Measurements from ENCODE around the gene PLCB1.

Gene PLCB1

DNA sequence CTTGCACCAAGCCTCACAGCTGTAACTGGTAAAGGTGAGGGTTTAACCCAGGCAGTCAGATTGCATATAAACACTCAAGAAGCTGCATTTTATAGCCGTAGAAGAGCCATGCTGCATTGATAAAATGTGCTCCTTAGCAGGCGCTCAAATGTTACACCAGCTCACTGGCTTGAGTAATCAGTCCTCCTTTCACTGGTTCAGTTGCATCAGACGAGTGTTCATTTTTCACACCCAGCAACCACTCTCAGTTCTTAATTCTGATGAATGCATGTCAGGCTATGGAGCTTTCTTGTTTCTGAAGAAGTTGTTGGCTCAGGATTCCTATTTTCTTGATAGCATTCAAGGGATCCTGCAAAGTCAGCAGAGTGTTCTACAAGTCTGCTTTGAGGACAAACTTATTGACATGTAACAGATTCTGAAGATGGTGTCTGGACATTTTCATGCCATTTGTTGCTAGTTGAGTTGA lies 198.3 kb downstream of the PLCB1 start:
- TF ChIP-seq, protein P1, sequence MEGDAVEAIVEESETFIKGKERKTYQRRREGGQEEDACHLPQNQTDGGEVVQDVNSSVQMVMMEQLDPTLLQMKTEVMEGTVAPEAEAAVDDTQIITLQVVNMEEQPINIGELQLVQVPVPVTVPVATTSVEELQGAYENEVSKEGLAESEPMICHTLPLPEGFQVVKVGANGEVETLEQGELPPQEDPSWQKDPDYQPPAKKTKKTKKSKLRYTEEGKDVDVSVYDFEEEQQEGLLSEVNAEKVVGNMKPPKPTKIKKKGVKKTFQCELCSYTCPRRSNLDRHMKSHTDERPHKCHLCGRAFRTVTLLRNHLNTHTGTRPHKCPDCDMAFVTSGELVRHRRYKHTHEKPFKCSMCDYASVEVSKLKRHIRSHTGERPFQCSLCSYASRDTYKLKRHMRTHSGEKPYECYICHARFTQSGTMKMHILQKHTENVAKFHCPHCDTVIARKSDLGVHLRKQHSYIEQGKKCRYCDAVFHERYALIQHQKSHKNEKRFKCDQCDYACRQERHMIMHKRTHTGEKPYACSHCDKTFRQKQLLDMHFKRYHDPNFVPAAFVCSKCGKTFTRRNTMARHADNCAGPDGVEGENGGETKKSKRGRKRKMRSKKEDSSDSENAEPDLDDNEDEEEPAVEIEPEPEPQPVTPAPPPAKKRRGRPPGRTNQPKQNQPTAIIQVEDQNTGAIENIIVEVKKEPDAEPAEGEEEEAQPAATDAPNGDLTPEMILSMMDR (conservative IDR thresholded peaks at IDR 0.05; ENCODE audit: low read depth, low read length): no peak
- H4K20me1 ChIP-seq (ENCODE audit: insufficient read depth): no peaks in the 10 kb centered on the region
- no peaks in the 10 kb centered on the region for H3K4me1 ChIP-seq (ENCODE audit: low read depth, poor library complexity, severe bottlenecking)
- no peak overlapping the region for H2AFZ ChIP-seq (ENCODE audit: low read depth)
- H3K79me2 ChIP-seq (ENCODE audit: insufficient read depth, low read depth): no peaks in the 10 kb centered on the region
- no peaks in the 10 kb centered on the region for H3K36me3 ChIP-seq (ENCODE audit: insufficient read depth)
- H3K9ac ChIP-seq: no peak overlapping the region
- H3K27me3 ChIP-seq (ENCODE audit: insufficient read depth, low read depth): no peaks in the 10 kb centered on the region
- no peak overlapping the region for H3K4me3 ChIP-seq (IDR thresholded peaks at IDR 0.05; ENCODE audit: insufficient read depth, low read depth, low read length)
- H3K27ac ChIP-seq: no peak overlapping the region
- H3K4me2 ChIP-seq: no peak overlapping the region

DNA sequence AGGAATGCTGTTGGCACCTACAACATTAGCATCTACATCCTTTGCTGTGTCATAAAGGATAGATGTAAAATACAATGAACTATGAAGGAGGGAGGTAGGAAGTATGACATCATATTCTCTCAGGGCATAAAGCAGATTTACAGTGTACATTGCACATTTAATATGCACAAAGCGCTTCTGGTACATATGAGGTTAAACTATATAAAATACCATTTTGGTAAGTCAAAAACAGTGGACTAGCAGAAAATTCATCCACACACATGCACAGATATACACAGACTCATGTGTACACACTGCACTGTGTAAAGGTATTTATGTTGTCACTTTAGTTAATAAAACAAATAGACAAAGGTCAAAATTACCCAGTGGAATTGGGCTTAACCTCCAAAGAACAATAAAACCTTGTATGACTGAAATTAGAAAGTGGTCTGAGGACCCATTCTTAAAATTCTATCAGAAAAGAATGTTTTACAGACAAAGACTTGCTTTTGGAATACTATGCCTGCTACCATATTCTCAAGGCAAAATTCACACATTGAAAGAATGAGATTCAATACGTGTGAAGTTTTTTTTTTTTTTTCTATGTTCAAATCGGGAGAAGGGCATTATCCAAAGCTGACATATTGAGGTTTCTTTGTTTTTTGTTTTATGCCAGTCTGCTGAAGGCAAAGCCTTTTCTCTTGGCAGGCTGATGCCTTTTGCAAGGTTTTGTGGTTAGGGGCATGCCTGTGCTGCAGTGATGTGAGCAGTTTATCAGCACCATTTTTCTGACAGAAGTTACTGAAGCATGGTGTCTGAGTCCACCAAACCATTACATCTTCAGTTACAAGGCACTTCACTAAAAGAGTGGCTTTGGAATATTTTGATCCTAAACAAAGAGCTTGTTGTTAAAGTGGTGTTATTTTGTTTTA lies 199.0 kb downstream of the PLCB1 start:
- Histone ChIP-seq H3K27me3 (ENCODE audit: insufficient read depth, low read depth) (no peaks in the 10 kb centered on the region), H4K20me1 (ENCODE audit: insufficient read depth) (no peaks in the 10 kb centered on the region), H3K9ac (no peak overlapping the region), H3K27ac (no peak overlapping the region), H3K36me3 (ENCODE audit: insufficient read depth) (no peaks in the 10 kb centered on the region), H3K4me2 (no peak overlapping the region), H2AFZ (ENCODE audit: low read depth) (no peak overlapping the region), H3K4me1 (ENCODE audit: low read depth, poor library complexity, severe bottlenecking) (no peaks in the 10 kb centered on the region), H3K4me3 (IDR thresholded peaks at IDR 0.05; ENCODE audit: insufficient read depth, low read depth, low read length) (no peak overlapping the region), H3K79me2 (ENCODE audit: insufficient read depth, low read depth) (no peaks in the 10 kb centered on the region)
- TF ChIP-seq, protein P1 (conservative IDR thresholded peaks at IDR 0.05; ENCODE audit: low read depth, low read length): no peak

DNA sequence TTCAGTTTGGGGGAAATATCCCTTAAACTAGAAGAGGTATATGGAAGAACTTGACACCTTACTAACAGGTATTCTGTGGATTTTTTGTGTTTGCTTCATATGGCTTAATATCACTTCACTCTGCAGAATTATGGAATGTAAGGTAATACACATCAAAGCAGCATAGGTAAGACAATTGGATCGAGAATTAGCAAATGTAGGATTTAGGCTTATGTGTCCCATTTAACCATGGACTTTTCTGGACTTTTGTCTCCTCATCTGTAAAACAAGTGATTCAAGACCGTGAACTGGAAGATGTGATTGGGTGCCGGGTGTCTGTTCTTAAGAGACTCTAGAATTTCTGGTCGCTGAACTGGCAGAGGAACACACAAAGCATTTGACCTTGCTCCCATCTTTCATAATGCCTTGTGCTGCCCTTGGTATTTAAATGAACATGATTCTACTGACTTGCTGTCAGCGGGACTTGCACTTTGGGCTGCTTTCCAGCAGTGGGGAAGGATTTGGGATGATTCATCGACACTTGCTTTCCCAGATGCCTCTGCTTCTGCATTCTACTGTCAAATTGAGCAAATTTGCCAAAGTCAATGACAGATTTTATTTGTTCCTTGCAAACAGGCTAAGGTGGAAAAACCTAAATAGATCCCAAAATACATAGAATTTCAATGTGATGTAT lies 199.8 kb downstream of the PLCB1 start:
- Histone ChIP-seq H3K4me2 (no peak overlapping the region), H2AFZ (ENCODE audit: low read depth) (no peak overlapping the region), H3K4me3 (IDR thresholded peaks at IDR 0.05; ENCODE audit: insufficient read depth, low read depth, low read length) (no peak overlapping the region), H3K79me2 (ENCODE audit: insufficient read depth, low read depth) (no peaks in the 10 kb centered on the region), H4K20me1 (ENCODE audit: insufficient read depth) (no peaks in the 10 kb centered on the region), H3K9ac (no peak overlapping the region), H3K27me3 (ENCODE audit: insufficient read depth, low read depth) (no peaks in the 10 kb centered on the region), H3K36me3 (ENCODE audit: insufficient read depth) (no peaks in the 10 kb centered on the region), H3K27ac (no peak overlapping the region), H3K4me1 (ENCODE audit: low read depth, poor library complexity, severe bottlenecking) (no peaks in the 10 kb centered on the region)
- TF ChIP-seq, protein P1 (conservative IDR thresholded peaks at IDR 0.05; ENCODE audit: low read depth, low read length): no peak

DNA sequence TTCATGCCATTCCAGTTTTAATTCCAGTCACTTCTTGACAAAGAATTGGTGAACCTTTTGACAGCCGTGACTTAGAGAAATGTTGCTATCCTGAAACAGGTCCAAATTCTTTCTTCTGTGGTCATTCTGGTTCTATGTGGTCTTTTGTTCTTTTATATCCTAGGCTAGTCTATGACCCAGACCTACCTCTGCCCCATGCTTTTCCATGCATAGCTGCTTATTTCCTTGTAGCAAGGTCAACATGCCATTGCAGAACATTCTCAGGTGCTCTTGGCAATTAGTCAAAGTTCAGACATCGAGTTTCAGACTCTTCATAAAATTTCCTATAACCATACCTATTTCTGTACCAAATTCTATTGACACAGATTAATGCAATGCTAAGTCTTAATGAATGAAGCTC lies 202.6 kb downstream of the PLCB1 start:
- no peaks in the 10 kb centered on the region for H3K4me1 ChIP-seq (ENCODE audit: low read depth, poor library complexity, severe bottlenecking)
- no peaks in the 10 kb centered on the region for H4K20me1 ChIP-seq (ENCODE audit: insufficient read depth)
- no peaks in the 10 kb centered on the region for H3K27me3 ChIP-seq (ENCODE audit: insufficient read depth, low read depth)
- TF ChIP-seq, protein P1 (conservative IDR thresholded peaks at IDR 0.05; ENCODE audit: low read depth, low read length): no peak
- no peaks in the 10 kb centered on the region for H3K79me2 ChIP-seq (ENCODE audit: insufficient read depth, low read depth)
- H3K4me3 ChIP-seq (IDR thresholded peaks at IDR 0.05; ENCODE audit: insufficient read depth, low read depth, low read length): no peak overlapping the region
- no peak overlapping the region for H2AFZ ChIP-seq (ENCODE audit: low read depth)
- no peaks in the 10 kb centered on the region for H3K36me3 ChIP-seq (ENCODE audit: insufficient read depth)
- no peak overlapping the region for H3K27ac ChIP-seq
- no peak overlapping the region for H3K4me2 ChIP-seq
- H3K9ac ChIP-seq: no peak overlapping the region

Measured in KMS-11 (cell line).